ENCODE data around the gene BCL6B. TPM values are rescaled to one million over a fixed set of nuclear protein-coding genes. Genes with fewer than 3 reads are reported as not detected.
A peak's percentile ranks its signal among the peaks of the same experiment; 100 is the strongest.

Gene BCL6B
- total and polyA plus RNA-seq, 8 donors: 1.3 to 3.8 (median 2.3) TPM

DNA sequence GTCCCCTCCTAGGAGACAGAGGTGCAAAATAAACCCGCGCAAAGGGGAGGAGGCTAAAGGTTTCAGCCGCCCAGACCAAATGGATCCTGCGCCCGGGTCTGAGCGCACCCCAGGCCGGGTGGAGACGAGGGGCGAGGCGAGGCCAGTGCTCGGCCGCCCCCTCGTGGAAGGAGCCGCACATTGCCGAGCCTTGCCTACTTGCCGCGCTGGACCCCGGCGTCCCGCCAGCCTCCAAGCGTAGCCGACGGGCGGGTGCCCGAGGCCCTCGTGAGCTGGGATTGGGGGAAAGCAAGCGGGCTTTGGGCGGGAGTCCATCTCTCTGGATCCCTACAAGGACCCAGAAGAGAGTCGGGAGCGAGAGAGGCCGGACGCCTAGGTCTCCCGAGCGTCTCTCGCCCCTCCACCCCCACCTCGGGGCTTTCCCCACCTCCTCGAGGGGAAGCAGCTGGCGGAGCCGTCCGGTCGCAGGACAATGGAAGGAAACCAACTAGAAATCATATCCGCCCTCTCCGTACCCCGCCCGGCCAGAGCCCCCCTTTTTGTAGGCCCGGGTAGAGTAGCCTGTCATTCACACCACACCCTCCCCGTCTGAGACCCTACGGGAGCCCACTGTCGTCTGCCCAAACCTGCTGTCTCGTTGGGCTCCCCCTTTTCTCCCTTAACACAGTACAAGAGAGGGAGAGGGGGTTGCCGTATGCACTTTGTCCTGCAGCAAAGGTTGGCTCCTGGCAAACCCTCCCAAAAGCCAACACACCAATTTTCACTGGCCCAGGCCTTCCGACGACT is 664 bp upstream of the BCL6B start:
- Histone ChIP-seq H3K9me3 (no peaks in the 10 kb centered on the region), H3K4me3 (peak overlapping the region in 1 of 4 donors; percentile 28), H3K36me3 (no peaks in the 10 kb centered on the region), H3K27ac (peak overlapping the region in 1 of 4 donors; percentile 39), H3K4me1 (peaks cover 0 to 10% (median 0%) of the 10 kb centered on the region in 3 donors), H3K27me3 (no peaks in the 10 kb centered on the region)
- intact Hi-C loops (cut with DNase I): no loop called here
- ATAC-seq (peak; percentile 60 to 81 (median 78)), DNase-seq (peak in 5 of 6 donors; percentile 60 to 92 (median 85)), FAIRE-seq (no peak)
- whole genome bisulfite sequencing, 2 donors: 3 to 6% methylated on average over 50 to 53 of the region's 53 CpGs
- TF ChIP-seq, protein P1, sequence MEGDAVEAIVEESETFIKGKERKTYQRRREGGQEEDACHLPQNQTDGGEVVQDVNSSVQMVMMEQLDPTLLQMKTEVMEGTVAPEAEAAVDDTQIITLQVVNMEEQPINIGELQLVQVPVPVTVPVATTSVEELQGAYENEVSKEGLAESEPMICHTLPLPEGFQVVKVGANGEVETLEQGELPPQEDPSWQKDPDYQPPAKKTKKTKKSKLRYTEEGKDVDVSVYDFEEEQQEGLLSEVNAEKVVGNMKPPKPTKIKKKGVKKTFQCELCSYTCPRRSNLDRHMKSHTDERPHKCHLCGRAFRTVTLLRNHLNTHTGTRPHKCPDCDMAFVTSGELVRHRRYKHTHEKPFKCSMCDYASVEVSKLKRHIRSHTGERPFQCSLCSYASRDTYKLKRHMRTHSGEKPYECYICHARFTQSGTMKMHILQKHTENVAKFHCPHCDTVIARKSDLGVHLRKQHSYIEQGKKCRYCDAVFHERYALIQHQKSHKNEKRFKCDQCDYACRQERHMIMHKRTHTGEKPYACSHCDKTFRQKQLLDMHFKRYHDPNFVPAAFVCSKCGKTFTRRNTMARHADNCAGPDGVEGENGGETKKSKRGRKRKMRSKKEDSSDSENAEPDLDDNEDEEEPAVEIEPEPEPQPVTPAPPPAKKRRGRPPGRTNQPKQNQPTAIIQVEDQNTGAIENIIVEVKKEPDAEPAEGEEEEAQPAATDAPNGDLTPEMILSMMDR (IDR thresholded peaks at IDR 0.05): peak; percentile 88 to 96 (median 96)

DNA sequence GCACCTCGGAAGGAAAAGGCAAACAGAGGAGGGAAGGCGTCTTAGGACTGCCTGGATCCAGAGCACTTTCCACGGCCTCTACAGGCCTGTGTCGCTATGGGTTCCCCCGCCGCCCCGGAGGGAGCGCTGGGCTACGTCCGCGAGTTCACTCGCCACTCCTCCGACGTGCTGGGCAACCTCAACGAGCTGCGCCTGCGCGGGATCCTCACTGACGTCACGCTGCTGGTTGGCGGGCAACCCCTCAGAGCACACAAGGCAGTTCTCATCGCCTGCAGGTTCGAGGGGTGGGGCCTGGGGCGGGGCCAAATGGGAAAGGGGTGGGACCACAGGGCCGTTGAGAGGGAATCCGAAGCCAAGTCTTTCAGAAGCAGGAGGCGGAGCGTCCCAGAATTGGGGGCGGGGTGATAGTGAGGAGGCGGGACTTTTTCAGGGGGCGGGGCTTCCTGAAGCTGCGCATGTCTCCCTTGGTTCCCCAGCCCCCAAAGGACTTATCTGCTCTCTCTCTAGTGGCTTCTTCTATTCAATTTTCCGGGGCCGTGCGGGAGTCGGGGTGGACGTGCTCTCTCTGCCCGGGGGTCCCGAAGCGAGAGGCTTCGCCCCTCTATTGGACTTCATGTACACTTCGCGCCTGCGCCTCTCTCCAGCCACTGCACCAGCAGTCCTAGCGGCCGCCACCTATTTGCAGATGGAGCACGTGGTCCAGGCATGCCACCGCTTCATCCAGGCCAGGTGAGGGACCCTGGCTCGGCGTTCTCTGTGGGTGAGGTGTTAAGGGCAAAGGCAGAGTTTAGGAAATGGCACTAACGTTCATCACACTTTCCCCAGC is 939 bp downstream of the BCL6B start:
- intact Hi-C loops (cut with DNase I): no loop called here
- Histone ChIP-seq H3K27me3 (no peaks in the 10 kb centered on the region), H3K4me3 (peak overlapping the region in 2 of 4 donors; percentile 17 to 36), H3K27ac (peak overlapping the region in 2 of 4 donors; percentile 33 to 62), H3K36me3 (no peaks in the 10 kb centered on the region), H3K4me1 (peaks cover 0 to 10% (median 0%) of the 10 kb centered on the region in 3 donors), H3K9me3 (no peaks in the 10 kb centered on the region)
- FAIRE-seq (no peak), ATAC-seq (peak; percentile 72 to 79 (median 76)), DNase-seq (peak; percentile 87 to 97 (median 95))
- TF ChIP-seq, protein P1 (IDR thresholded peaks at IDR 0.05): no peak
- 31 to 35% methylated on average over 51 of the region's 51 CpGs for WGBS, 2 donors

DNA sequence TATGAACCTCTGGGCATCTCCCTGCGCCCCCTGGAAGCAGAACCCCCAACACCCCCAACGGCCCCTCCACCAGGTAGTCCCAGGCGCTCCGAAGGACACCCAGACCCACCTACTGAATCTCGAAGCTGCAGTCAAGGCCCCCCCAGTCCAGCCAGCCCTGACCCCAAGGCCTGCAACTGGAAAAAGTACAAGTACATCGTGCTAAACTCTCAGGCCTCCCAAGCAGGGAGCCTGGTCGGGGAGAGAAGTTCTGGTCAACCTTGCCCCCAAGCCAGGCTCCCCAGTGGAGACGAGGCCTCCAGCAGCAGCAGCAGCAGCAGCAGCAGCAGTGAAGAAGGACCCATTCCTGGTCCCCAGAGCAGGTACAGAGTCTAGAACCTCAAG is 1.5 kb downstream of the BCL6B start:
- Histone ChIP-seq H3K27ac (no peak overlapping the region), H3K4me1 (peaks cover 0 to 10% (median 0%) of the 10 kb centered on the region in 3 donors), H3K36me3 (no peaks in the 10 kb centered on the region), H3K27me3 (no peaks in the 10 kb centered on the region), H3K4me3 (no peak overlapping the region), H3K9me3 (no peaks in the 10 kb centered on the region)
- WGBS, 2 donors: 70 to 72% methylated on average over 8 of the region's 8 CpGs
- no peak for ATAC-seq
- TF ChIP-seq, protein P1 (IDR thresholded peaks at IDR 0.05): no peak
- no peak for FAIRE-seq
- no peak for DNase-seq
- intact Hi-C loops (cut with DNase I): no loop called here

GRCh38 chr17:7025245-7025644 is 2.4 kb downstream of the BCL6B start:
- no peaks in the 10 kb centered on the region for H3K27me3 ChIP-seq
- H3K27ac ChIP-seq: no peak overlapping the region
- intact Hi-C loops (cut with DNase I): no loop called here
- no peak for ATAC-seq
- H3K4me1 ChIP-seq: peaks cover 0 to 10% (median 0%) of the 10 kb centered on the region in 3 donors
- no peak for FAIRE-seq
- H3K9me3 ChIP-seq: no peaks in the 10 kb centered on the region
- H3K36me3 ChIP-seq: no peaks in the 10 kb centered on the region
- no peak overlapping the region for H3K4me3 ChIP-seq
- 72 to 76% methylated on average over 1 of the region's 1 CpG for WGBS, 2 donors
- no peak for DNase-seq
- TF ChIP-seq, protein P1 (IDR thresholded peaks at IDR 0.05): no peak
